Stromal cell of bone marrow (primary cell): ENCODE data around the gene INPP5A.

Experiments
- DNase-seq: peaks from one replicate; pipeline ENCODE4 v3.0.0-alpha.2; 2012; ENCODE audit warnings: low read depth

Gene INPP5A

DNA sequence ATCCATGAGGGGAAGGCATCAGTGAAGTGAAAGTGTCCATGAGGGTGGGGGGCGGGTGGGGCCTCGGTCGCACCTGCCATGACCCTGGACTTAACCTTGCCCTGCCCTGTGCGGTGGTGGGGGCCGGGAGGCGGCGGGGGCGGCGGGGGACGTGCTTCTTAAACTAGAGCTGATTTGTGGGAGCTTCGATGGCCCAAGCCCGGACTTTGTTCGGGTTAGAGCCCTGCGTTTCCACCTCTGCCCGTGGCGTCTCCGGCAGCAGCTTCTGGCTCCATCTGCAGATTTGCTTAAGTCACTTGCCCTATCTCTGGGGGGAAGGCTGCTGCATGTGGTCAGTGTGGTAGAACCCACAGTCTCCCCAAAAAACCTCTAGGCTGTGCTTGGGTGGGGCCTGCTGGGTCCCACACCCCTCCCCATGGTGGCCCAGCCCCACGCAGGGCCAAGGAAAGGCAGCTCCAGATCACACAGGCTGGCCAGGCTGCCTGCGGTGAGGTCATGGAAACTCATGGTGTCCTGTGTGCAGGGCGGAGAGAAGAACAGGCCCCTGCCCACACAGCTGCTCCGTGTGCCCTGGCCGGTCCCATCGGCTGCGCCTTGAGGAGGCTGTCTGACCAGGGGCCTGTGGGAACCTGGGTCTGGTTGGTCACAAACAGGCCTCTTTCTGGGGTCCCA is 93.2 kb downstream of the INPP5A start:
- no peak for DNase-seq

- no peak for DNase-seq
These were observed 93.8 kb downstream of the INPP5A start for GRCh38 chr10:132631338-132631735.

DNA sequence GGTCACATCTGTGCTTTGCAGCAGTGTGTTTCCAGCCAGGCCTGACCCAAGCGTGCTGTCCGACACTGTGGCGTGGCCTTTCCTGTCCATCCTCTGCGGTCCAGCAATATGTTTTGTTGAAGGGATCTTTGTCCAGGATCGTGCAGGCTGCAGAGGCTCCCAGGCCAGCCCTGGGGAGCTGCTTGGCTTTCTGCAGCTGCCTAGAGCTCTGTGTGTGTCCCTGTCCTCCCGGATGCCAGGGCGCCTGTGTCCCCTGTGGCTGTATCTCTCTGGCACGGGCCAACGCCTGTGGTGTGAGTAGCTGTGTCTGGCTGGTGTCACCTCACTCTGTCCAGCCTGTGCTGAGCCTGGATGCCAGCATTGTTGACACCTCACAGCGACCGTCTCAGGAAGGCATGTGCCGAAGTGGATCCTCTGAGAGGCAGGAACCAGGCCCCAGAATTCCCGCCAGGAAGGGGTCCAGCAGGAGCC is 94.5 kb downstream of the INPP5A start:
- DNase-seq: no peak

DNA sequence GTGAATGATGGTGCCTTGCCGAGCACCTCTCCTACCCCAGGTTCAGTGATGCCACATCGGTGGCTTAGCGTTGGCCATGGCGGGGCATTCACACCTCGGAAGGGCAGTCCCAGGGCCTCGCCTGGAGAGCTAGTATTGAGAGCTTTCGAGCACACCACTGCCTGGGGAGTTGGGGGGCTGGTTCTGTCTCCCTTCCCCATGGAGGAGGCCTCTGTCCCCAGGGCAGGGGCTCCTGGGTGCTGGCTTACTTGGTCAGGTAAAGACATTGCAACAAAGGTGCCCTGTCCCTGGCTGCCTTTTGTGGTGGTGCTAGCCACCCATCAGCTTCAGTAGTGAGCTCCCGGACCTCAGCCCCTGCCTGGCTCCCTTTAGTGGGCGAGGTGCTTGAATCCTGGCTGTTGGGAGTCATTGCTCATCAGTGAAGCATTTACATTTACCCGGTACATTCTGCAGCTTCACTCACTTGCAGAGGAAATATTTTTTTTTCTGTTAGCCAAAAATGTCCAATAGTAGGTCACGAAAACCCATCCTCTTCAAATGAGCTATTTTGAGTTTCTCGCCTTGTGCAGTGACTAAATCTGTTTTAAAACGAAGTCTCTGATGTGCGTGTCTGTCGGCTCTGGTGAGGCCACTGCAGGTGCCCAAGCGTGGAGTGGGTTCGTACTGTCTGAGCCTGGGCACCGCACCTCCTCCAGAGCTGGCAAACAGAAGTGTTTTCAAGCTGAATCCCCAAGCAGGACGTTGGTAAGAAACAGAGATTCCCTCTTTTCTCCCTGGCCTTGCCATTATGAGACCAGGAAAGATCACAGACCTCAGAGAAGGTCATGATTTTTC is 95.5 kb downstream of the INPP5A start:
- DNase-seq: no peak

GRCh38 chr10:132634241-132634946 is 96.8 kb downstream of the INPP5A start:
- no peak for DNase-seq

DNA sequence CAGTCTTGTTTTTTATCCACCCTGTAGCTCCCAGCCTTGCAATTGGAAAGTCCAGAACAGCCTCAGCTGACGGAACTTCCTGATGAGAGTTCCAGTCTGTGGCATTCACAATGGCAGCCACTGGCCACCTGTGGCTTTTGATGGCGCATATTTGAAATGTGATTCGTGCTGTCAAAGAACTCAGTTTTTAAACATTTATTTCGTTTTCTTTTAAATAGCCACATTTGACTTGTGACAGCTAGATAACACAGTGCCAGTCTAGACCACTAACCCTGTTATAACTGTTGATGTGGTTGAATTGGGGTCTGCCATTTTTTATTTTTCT is 97.3 kb downstream of the INPP5A start:
- no peak for DNase-seq

GRCh38 chr10:132636358-132636757 is 98.8 kb downstream of the INPP5A start:
- DNase-seq: no peak

- peak; percentile 48 for DNase-seq
These were observed 100.0 kb downstream of the INPP5A start for GRCh38 chr10:132637477-132638129.

DNA sequence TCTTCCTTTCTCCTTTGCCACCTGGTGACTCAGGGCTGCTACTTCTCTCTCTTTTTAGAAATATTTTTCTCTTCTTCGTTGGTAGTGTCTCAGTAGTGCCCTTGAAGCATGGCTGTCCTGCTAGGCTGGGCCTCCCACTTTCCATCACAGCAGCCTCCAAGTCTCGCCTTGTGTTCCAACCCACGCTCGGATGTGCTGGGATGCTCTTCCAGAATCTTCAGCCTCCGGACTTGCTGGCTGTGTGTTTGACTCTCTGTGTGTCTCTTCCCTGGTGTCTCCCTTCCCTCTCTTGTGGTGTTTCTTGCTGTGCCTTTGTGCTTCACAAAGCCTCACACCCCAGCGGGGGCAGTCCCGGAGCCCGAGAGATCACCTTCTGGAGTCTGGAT is 100.5 kb downstream of the INPP5A start:
- no peak for DNase-seq

DNA sequence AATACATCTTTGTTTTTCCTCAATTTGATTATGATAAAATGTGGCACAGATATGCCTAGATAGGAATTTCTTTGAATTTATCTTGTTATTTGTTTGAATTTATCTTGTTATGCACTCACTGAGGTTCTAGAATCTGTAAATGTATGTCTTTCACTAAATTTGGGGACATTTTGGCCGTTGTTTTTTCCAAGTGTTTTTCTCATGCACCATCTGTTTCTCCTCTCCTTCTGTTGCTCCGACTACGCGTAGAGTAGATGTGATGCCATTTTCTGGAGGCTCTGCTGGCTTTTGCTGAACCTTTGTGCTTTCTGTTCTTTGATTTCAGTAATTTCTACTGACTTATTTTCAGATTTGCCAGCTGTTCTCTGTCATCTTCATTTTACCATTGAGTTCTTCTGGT is 101.9 kb downstream of the INPP5A start:
- no peak for DNase-seq

DNA sequence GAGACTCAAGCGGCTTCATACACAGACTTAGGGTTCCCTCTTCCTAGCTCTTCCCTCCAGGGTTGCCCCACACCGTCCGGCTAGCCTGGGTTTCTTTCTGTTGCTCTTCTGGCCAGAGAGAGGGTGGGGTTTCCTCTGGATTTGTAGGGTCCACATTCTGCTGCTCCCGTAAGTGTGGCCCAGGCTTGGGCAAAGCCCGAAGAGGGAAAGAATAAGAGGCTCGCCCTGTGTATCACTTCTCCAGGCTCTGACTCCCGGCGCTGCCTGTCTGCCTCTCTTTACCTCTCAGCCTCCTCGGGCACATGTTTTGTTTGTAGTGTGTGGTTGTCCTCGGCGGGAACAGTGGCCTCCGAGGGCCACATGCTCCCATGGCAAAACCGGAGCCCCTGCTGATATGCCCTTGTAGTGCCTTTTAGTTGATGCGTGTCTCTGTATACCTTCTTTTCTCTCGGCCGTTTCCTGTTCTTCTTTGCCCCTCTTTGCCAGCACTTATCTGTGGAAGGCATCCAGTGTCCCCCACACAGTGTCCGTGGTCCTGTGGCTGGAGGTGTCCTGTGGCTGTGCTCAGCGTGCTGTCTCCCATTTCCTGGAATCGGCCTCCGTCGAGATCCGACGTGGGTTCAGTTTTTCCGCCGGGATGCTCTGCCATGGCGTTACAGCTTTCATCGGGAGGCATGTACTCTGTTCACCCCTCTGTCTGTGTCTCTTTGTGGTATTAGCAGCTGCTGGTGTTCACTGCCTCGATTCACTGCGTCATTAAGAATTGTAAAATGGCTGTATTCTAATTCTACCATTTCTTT is 102.9 kb downstream of the INPP5A start:
- DNase-seq: no peak

DNA sequence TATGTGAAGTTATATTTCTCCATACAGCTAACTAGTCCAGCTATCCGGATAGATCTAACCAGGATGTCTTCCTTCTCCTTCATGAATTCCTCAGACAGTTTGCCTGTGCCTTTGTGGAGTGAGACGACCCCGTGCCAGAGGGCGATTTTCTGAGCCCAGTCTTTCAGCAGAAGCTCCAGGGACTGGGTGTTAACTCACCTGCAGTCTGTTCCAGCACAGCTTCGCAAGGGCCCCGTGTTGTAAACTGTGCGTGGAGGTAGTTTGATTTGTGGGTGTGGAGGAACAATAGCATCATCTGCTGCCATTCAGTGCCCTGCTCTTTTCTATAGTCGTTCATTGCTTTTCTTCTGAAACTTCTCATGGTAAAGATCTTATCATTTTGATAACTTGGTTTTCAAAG is 103.8 kb downstream of the INPP5A start:
- DNase-seq: no peak

DNA sequence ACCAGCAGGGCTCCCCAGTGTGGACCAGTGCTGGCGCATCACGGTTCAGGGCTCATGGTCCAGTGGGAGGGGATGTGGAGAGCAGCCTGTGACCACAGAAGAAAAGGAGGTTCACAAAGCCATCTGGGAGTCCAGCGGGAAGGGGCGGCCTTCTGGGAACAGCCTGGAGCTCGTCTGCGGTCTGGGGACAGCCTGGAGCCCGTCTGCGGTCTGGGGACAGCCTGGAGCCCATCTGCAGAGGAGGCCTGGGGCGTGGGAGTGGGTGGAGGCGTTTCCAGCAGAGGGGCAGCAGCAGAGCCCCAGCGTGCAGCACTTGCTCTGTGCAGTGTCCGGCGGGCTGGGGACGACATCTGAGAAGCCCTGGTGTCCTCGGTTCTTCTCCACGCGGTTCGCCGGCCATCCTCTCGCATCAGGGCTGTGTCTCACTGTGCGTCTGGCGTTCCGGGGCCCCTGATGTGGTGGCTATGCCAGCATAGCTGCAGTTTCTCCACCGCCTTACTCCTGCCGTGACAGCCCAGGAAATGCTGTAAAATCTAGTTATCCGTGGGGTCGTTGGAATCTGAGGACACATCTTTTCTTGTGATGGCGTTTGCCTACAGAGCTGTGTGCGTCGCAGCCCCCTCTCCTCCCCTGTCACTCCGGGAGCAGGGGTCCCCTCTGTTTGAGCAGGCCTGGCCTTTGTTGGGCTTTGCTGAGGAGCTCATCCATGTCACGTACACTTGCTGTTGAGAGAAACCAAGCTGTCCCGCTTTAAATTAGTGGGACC is 104.6 kb downstream of the INPP5A start:
- no peak for DNase-seq

DNA sequence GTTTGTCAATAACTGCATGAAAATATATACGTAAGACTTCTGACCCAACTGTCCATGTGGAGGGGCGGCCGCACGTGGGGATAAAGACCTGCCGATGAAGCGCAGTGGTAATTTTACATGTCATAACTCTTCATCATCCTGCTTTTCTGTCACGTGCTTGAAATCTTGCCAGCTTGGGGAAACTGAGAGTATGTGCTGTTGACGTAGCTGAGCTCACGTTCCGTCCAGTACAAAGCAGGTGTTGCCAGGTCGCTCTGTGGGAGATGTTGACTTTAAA is 105.1 kb downstream of the INPP5A start:
- DNase-seq: no peak

GRCh38 chr10:132643709-132644526 is 106.3 kb downstream of the INPP5A start:
- DNase-seq: no peak

DNA sequence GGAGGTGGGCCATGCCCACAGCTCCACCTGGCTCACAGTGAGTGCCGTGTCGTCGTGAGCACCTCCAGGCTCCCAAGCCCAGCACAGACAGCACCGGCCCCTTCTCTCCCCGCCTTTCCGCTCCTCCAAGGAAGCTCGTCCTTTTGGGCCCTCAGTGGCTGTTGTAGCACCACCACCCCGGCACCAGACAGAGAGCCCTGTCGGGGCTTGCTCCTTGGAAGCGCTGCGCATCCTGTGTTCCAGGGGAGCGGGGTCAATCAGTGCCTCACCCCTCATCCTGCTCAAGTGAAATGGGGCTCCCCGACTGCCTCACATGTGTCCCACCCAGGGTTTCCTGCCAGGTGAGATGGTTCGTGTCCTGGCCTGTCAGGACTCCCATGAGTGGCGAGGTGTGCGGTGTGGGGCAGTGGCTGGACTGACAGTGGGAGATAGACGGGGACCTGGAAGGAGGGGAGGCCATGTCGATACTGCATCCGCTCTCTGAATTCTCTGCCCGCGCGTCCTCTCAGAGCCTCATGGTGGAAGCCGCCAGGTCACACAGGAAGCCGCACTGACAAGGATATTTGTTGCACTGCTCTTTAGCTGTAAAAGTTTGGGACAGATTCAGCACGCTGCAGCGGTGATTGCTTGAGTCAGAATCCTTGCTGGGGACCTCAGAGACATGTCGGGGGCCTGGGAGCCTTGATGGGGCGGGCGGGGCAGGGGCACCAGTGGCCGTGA is 107.1 kb downstream of the INPP5A start:
- DNase-seq: no peak

DNA sequence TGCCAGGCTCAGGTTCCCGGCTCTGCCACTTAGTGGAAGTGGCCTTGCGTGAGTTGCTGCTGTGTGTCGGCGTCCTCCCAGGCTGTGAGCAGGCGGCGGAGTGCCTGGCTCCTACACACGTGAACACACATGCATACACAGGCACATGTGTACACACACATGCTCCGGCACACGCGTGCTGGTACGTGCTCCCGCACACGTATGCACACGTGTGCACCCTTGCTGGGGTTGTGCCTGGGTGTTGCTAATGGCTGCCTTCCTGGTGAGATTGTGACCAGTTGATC is 107.6 kb downstream of the INPP5A start:
- DNase-seq: no peak

- DNase-seq: no peak
These were observed 108.2 kb downstream of the INPP5A start for GRCh38 chr10:132645630-132646442.
